Measurements from ENCODE around the gene APOL4. TPM values are rescaled to one million over a fixed set of nuclear protein-coding genes. Genes with fewer than 3 reads are reported as not detected.
"Not testable (repeated sequence)": the region's sequence is repeated elsewhere in the genome, so short reads cannot be mapped to it uniquely, and the experiment has no call there.

Gene APOL4
- total RNA-seq, 1 experiment from 2014 or later = not detected

DNA sequence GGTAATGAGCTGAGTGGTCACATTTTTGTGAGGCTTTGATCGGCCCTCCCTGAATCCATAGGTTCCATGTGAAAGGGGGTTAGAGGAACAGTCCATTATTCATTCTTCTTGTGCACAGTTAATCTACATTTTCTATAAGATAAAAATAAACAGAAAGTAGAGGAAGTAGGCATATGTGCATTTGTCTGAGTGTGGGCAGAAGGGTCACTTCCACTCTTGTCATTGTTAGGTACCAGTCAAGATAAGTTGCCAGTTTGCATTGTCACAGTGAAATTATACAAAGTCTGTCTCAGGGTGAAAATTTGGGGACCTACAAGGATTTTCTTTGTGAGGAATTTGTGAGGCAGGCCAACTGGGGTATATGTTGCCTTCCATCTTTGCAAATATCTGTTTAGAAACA, 4.6 kb upstream of the APOL4 start:
- DNase-seq (ENCODE audit: low read depth) = no peak

DNA sequence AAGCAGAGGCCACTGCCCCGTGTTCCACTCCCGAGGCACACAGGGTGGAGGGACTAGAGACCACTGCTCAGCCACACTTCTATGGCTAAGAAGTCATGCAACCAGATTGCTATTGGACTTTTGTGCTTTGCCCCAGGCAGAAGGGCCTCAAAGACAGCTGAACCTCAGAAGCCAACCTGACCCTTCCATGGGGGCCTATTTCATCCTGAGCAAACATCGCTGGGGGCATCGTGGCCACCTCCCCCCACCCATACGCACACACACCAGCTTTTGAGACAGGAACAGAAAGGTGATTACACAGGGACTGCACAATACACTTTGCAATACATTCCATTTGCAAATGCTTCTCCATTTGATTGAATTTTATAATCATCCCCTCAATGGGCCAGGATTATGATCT, 4.0 kb upstream of the APOL4 start:
- DNase-seq (ENCODE audit: low read depth) = not testable (repeated sequence)

DNA sequence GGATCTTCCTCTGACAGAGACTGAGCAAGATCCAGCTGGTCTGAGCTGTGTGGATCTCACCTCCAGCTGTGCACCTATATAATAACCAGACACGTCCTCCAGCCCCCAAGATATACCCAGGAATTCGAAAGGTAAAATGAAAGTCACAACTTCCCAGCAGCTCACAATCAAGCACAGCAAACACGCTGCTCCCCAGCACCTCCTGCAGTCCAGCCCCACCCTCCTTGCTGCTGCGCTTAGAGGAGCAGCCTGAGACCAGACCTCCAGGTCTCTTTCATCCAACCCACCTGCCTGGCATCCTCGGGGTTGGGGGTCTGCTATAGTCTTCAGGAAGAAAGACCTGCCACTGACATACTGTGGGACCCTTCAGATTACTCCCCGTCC, 3.0 kb upstream of the APOL4 start:
- DNase-seq (ENCODE audit: low read depth) = no peak

DNA sequence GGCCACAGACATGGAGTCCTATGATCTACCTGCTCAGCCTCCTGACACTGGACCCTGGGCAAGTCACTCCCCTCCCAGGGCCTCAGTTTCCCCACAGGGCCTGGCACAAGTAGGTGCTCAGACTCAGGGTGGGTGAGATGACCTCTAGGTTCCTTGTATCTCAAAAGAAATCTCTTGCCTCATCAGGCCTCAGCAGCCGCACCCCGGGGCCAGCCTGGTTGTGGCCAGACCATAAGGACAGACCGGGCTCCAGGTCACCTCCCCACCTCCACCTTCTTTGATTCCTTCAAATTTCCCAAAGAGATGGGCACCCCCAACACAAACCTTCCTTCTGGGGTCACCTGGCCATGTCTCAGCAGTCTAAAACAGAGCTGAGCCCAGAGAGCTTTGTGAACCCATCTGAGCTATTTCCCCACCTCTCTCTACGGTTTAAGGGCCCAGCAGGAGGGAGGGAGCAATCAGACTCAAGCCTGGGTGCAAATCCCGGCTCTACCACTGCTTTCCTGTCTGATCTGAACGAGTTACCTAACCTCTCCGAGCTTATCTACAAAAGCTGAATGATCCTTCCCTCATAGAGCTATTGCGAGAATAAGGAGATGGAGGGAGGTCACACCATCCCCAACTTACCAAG, 2.5 kb upstream of the APOL4 start:
- DNase-seq (ENCODE audit: low read depth) = no peak

DNA sequence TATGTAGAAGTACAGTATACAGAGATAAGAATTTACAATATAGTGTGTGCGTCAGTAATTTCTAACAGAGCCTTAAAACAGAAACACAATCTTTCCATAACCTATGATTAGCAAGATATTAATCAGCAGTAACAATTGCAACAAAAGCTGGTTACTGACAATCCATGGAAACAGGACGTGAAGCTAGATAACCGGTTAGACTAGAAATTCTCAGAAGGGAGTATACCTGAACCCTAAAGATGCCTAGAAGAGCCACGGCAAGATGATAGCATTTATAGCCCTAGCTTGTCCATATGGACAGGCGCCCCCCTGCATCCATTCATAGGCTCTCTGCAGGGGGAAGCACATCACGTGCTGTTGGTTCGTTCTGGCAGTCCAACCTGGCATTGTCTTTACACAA, 1.8 kb upstream of the APOL4 start:
- not testable (repeated sequence) for DNase-seq (ENCODE audit: low read depth)

DNA sequence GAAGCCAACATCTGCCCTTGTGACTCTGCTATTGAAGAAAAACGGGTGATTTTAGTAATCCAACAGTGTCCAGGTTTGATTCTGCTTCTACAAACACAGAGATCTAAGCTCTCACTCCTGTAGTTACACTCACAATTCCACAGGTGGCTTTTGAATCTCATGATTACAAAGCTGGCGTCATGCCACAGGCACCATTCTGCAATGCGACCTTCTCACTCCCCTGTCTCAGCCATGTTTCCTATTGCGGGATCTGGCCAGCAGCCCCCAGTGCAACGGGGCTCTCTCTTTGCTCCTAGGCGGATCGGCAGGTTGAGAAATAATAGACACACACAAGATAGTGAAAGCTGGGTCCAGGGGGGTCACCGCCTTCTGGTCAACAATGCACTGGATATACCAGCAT, 1.3 kb upstream of the APOL4 start:
- not testable (repeated sequence) for DNase-seq (ENCODE audit: low read depth)

DNA sequence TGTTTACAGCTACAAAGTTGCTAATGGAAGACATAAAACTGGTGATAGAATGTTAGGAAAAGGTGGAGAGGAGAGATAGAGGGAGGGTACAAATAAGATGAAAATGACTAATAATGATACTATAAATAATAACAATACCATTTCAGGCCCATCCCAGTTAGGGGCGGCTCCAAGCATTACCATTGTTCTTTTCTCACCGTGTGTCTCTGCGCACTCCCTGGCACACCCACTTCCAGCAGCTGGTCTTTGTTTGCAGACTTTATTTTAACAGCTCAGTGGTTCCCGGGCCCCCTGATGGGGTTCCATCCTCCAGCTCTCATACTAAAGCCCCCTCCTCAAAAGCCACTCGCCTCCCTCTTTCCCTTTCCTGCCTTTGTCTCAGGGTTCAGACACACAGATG, 584 bp downstream of the APOL4 start:
- not testable (repeated sequence) for DNase-seq (ENCODE audit: low read depth)

DNA sequence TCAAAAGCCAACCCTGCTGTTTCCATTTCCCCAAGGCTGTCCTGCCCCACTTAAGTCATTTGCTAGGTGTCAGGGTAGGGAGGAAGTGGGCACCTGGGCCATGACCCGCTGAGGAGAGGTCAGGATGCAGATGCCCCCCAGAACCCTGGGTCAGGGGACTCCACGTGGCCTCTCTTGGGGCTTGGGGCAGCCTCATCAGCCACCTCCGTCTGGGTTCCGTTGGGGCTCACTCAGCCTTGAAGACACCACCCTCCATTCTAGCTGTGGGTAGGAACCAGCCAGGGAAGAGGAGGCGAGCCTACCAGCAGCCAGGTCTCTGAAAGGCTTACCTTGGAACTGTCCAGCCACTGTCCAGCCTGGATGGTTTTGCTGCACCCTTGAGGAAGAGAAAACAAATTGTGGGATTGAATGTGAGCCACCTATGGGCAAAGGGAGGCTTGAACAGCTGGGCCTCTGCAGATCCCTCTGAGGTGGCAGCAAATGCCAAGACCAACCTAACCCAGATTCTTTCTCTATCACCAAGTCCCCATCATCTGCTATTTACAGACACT, 2.5 kb downstream of the APOL4 start:
- no peak for DNase-seq (ENCODE audit: low read depth)

DNA sequence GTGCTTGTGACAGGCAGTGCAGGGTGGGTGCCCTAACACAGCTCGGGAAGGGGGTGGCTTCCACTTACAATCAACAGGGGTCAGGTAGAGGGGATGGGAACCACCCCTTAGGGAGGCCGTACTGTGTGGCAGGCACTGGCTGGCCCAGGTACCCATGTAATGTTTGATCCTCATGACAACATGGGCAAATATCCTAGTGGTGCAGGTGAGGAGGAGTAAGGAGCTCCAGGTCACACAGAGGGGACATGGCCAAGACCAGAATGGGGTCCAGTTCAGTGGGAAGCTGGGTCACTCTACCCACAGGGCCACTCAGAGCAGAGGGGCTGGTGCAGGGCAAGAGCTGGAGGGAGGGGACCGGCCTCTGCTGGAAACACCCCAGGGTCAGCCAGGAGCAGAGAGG, 3.1 kb downstream of the APOL4 start:
- DNase-seq (ENCODE audit: low read depth) = no peak

DNA sequence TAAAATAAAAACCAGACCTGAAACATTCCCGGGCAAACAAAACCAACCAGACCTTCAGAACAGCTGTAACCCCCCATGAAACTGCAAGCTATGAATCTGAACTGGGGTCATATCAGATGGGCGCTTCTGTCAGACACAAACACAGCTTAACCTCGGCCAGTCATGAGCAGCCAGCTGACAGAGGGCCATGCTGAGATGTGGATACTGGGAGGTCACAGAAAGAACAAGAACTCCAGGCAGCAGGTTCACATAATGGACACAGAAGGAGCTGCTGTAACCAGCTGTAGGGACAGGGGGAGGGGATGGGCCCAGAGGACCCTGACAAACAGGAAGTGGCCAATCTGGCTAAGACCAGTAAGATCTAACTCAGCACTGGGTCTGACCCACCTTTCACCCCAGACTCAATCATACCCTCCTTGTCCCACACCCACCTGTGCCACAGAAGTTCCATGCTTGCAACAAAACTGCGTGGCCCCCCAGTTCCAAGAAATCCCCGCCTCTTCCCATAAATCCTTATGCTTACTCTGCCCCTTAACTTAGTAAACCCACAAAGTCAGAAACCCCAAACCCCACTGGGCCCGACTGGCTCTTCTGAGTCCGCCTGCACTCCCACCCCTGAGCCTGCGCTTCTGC, 4.0 kb downstream of the APOL4 start:
- no peak for DNase-seq (ENCODE audit: low read depth)

DNA sequence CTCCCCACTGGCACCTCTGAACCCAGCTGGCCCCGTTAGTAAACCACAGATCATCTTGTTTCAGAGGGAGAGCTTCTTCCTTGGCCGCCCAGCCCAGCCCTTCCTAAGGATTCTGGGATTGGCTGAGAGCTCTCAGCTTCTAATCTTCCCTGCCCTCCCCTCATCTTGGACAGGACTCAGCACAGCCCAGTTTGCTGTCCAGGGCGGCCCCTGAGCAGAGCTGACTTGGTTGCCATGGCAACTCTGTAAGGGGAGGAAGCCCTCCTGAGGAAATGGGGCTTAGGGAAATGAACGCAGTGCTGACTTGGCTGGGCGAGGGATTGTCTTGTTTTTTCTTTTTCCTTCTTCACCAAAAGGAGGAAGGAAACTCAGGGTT, 4.6 kb downstream of the APOL4 start:
- peak; percentile 40 for DNase-seq (ENCODE audit: low read depth)

DNA sequence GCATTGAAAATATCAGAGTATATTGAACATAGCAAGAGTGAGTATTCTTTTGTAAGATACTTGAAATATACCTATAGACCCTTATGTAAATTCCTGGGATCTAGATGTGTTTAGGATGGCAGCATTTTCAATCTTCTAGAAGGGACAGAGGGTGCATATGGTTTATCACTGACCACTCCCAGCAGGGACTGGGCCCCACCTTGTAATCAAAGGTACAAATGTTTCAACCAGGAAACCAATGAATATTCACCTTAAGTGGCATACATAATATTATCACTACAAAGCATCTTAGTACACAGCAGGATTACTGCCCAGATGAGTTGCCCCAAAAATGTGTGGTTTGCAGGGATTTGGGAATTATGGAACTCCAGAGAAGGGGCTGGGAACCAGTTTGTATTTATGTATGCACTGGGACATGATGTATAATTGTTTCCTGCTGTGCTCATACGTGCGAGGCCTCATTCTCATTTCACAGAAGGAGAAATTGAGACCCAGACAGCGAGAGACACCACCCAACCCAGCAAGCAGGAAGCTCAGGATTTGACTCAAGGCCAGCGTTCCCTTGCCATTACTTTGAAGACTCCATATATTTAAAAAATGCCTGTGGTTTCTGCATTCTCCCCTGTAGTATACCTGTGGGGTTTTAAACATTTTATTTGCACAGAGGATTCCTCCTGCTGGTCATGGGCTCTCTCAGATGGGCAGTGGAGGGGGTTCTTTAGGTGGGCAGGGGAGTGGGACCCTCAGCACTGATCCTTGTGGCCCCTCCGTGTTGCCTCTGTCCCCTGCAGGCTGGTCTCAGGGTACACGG, 5.2 kb downstream of the APOL4 start:
- no peak for DNase-seq (ENCODE audit: low read depth)

DNA sequence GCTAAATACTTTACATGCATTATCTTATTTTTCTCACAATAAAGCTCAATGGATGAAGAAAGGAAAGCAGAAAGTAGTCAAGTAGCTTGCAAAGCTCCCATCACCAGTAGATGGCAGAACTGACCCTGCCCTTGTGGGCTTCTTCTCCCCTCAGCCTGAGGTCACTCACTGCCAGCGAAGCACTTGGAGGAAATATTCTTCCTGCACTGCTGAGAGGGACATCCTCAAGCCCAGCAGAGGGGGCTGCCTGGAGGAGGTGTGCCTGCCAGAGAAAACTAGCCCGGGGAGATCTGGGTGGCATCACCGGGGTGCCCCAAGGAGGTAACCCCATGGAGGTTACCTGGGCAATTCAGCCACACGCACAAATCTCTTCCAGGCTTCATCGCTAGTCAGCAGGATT, 6.6 kb downstream of the APOL4 start:
- DNase-seq (ENCODE audit: low read depth) = peak; percentile 70

DNA sequence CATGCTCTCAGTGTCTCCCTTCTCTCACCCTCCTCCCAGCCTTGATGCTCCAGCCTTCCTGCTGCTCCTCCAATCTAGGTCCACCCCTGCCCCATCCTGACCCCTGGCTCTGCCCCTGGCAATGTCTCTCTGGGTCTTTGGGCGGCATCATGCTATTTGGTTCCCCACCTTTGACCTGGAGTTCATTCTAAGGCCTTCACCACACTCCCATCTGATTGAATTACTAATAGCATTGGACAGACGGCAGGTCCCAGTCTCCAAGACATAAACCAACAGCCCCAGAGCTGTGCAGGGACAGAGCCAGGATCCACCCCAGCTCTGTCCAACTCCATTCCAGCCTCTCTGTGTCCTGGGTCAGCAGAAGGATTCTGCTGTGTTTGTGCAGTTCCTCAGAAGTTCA, 7.2 kb downstream of the APOL4 start:
- DNase-seq (ENCODE audit: low read depth) = no peak

DNA sequence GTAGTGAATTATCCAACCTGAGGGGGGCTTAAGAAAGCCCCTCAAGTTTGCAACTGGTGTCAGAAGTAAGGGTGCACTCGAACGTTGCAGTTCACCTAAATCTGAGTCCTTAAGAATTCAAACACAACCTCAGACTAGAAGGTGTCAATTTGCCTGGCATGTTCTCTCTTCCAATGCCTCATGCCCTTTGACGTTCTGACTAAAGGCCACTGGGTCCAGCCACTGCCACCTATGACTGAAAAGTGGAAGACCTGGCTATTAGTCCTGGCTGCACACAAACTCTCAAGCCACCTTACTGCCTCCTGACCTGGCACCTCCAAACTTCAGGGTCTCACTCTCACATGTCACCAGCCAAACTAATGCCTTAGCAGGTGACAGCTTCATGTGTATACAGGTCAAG, 8.0 kb downstream of the APOL4 start:
- no peak for DNase-seq (ENCODE audit: low read depth)

DNA sequence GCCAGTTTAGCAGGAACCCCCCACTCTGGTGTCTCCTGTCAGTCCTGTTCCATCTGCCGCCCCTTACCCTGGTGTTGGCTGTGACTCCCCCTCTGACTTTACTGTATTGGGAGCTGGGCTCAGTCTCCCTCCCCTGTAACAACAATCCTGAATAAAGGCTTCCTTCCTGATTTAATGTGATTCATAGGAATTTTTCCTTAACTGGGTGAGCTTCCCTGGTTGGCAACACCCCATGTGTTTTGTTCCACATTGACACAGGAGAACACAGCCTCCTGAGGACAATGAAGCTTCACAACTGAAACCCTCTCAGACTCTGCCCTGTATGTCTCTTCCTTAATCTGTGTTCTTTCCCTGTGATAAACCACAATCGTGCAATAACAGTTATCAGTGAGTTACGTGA, 8.4 kb downstream of the APOL4 start:
- DNase-seq (ENCODE audit: low read depth) = no peak

DNA sequence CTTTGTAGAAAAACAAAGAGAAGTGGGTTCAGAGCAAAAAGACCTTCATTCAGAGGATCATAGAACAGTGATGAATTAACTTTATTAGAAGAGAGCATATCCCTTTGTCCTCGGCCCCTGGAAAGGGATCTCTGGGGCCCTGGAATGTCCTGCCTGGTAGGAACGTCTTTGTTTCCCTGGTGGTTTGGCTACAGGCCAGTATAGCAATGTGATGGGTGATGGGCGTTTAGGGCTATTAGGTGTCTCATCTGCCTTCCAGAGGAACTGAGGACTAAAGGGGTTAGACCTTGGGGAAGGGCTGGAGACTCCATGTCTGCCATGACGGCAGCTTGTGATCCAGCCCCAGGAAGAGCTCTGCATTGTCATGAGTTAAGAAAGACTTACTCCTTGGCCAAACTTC, 9.1 kb downstream of the APOL4 start:
- peak; percentile 25 for DNase-seq (ENCODE audit: low read depth)

DNA sequence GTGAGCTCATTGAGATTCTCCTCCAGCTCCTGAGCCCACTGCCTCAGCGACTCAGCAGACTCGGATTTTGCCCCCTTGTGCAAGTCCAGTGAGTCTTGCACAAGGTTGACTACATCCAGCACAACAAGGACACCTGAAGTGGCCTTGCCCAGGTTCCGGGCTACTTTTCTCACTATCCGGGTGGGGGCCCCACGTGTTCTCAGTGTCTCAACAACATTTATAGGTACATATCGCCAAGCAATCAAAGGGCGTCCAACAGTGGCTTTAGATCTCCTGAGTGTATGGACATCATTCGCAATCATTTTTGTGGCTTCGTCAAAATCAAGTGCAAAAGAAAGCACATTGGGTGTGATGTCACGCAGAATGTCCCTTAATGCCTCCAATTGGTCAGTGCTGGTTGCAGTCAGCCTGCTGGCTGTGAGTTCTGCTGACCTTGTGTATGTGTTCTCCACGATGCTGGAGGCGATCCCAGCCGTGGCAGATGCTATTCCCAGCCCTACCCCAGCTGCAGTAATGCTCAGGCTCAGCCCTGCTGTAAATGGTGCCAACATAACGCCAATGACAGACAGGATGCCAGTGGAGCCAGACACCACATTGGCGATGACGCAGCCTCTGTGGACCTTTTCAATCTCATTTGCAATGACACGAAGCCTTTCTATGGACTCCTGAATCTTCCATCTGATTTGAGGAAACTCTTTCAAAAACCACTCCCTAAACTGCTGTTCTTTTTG, 10.3 kb downstream of the APOL4 start:
- peak; percentile 53 for DNase-seq (ENCODE audit: low read depth)

DNA sequence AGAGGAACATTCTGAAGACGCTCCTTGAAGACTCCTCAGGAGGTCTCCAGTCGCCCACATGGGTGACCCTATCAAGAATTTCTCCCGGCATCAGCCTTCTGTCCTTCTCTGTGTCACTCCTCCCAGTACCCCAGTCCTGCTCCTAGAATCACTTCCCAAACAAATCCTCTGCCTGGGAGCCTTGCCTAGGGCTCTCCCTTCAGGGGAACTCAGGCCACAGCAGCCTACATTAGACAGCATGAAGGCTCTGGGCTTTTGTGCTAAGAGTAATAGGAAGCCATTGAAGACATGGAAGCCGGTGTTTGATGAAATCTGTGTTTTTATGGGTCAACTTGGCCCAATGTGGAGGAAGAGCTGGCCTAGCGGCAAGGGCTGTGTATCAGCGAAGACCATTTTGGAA, 13.7 kb downstream of the APOL4 start:
- not testable (repeated sequence) for DNase-seq (ENCODE audit: low read depth)

DNA sequence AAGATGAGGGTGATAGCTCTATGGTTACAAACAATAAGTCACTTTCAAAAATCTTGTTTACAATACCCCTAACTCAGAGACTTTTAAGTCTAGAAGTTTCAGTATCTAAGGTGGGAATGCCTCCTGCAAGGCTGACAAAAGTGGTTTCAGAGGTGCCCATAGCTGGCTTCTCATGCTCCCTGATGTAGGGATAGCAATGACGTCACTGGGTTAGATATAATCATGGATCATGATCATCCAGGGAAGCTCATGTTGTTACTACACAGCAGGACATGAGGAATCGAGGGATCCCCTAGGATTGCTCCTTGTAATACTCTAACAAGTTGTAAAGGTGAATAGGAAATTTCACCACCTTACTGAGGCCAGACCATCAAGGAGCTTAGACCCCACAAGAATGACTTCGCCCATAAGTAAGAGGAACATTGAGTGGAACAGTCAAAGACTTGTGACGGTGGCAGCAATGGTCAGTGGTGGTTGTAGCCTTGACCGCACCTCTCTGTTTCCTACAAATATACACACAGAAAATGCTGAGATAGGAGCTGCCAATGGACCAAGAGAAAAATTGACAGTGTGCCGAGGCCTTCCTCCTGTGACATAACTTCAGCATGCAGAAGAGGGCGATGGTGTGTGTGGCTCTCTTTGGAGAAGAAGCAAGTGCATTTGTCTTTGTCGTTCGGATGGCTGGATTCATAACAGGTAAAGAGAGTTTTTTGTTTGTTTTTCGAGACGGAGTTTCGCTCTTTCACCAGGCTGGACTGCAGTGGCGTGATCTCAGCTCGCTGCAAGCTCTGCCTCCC, 15.6 kb downstream of the APOL4 start:
- no peak for DNase-seq (ENCODE audit: low read depth)

DNA sequence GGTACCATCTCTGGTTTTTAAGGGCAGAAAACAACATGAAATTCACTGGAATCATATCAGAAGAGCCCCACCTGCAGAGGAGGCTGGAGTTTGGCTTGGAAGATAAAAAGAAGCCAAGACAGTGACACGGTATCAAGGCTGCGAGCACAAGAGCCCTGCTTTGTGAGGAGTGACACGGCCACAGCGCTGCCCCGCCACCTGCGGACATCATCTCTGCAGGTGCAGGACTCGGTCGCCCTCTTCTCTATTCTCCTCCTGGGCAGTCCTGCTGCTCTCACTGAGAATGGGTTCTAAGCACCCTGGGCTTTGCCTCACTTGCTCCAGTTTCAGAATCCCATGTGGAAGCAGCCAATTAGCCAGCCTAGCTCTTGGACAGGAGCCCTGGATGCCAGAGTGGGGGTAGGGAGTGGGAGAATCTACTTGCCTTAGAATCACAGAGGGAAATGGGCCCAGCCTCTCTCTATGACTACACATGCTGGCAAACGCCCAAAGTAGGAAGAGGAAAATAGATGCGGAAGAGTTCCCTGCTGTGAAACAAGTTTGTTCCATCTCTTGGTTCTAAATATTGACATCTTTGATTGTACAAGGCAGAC, 17.1 kb downstream of the APOL4 start:
- DNase-seq (ENCODE audit: low read depth) = peak; percentile 23

All from RPMI7951 (cell line).